Memory B cell (primary cell): ENCODE results near the gene ZNF652.
"Not testable (repeated sequence)": the region's sequence is repeated elsewhere in the genome, so short reads cannot be mapped to it uniquely, and the experiment has no call there.

ENCODE experiments used
- ATAC-seq: fragments of 150-1000 bp; cut with Tn5 transposase; 2 replicates; pipeline ENCODE4 v1.10.0; 2021; ENCODE audit warnings: low read depth, mild to moderate bottlenecking, moderate library complexity
- DNase-seq, 2 donors: peaks; one replicate each; pipeline ENCODE4 v3.0.0; 2022; ENCODE audit warnings: low spot score in 2 of 2
- H3K27ac Mint-ChIP-seq: one replicate; pipeline ENCODE4 v1.8.0; 2022; ENCODE audit warnings: mild to moderate bottlenecking, moderate library complexity, mixed read lengths
- H3K27me3 Mint-ChIP-seq: one replicate; pipeline ENCODE4 v1.8.0; 2022; ENCODE audit warnings: mixed read lengths
- H3K36me3 Mint-ChIP-seq: one replicate; pipeline ENCODE4 v1.8.0; 2022; ENCODE audit warnings: mild to moderate bottlenecking, mixed read lengths
- H3K4me1 Mint-ChIP-seq: one replicate; pipeline ENCODE4 v1.8.0; 2022; ENCODE audit warnings: mixed read lengths
- H3K4me3 Mint-ChIP-seq: one replicate; pipeline ENCODE4 v1.8.0; 2022; ENCODE audit warnings: mild to moderate bottlenecking, moderate library complexity, mixed read lengths
- H3K9me3 Mint-ChIP-seq: one replicate; pipeline ENCODE4 v1.8.0; 2022; ENCODE audit warnings: mixed read lengths

The ZNF652 gene

GRCh38 chr17:49267912-49268311, 94.1 kb downstream of the ZNF652 start:
- Mint-ChIP-seq H3K27ac (no peak overlapping the region), H3K4me3 (no peak overlapping the region), H3K36me3 (no peaks in the 10 kb centered on the region), H3K9me3 (no peaks in the 10 kb centered on the region), H3K4me1 (no peaks in the 10 kb centered on the region), H3K27me3 (peaks cover 10% of the 10 kb centered on the region)
- DNase-seq = no peak
- no peak for ATAC-seq

- H3K4me3 Mint-ChIP-seq = no peak overlapping the region
- H3K27me3 Mint-ChIP-seq = peaks cover 12% of the 10 kb centered on the region
- DNase-seq = no peak
- H3K4me1 Mint-ChIP-seq = no peaks in the 10 kb centered on the region
- no peak overlapping the region for H3K27ac Mint-ChIP-seq
- H3K36me3 Mint-ChIP-seq = no peaks in the 10 kb centered on the region
- no peak for ATAC-seq
- no peaks in the 10 kb centered on the region for H3K9me3 Mint-ChIP-seq
Measured at GRCh38 chr17:49266233-49266632, 95.8 kb downstream of the ZNF652 start.

- not testable (repeated sequence) for H3K4me3 Mint-ChIP-seq, H3K27ac Mint-ChIP-seq
Measured at GRCh38 chr17:49261540-49261939, 100.5 kb downstream of the ZNF652 start.

GRCh38 chr17:49260817-49261291, 101.2 kb downstream of the ZNF652 start:
- ATAC-seq = no peak
- Mint-ChIP-seq H3K27ac (no peak overlapping the region), H3K4me3 (peak overlapping the region; percentile 74), H3K36me3 (no peaks in the 10 kb centered on the region), H3K4me1 (peaks cover 6% of the 10 kb centered on the region), H3K27me3 (peaks cover 10% of the 10 kb centered on the region), H3K9me3 (no peaks in the 10 kb centered on the region)
- DNase-seq = no peak

More at GRCh38 chr17:49261540-49261939, 100.5 kb downstream of the ZNF652 start:
- H3K27me3 Mint-ChIP-seq, H3K36me3 Mint-ChIP-seq, ATAC-seq, H3K4me1 Mint-ChIP-seq, H3K9me3 Mint-ChIP-seq, DNase-seq: not testable (repeated sequence)

- DNase-seq = peak; percentile 48 to 60
- Mint-ChIP-seq H3K9me3 (no peaks in the 10 kb centered on the region), H3K27ac (no peak overlapping the region), H3K36me3 (no peaks in the 10 kb centered on the region), H3K4me3 (peak overlapping the region; percentile 85), H3K27me3 (peaks cover 10% of the 10 kb centered on the region), H3K4me1 (peaks cover 6% of the 10 kb centered on the region)
- peak; percentile 75 for ATAC-seq
Measured at GRCh38 chr17:49260011-49260816, 101.8 kb downstream of the ZNF652 start.

GRCh38 chr17:49259663-49260010, 102.4 kb downstream of the ZNF652 start:
- H3K9me3 Mint-ChIP-seq = no peaks in the 10 kb centered on the region
- H3K27ac Mint-ChIP-seq = no peak overlapping the region
- no peak for ATAC-seq
- peak in 1 of 2 donors; percentile 3 for DNase-seq
- H3K4me1 Mint-ChIP-seq = peaks cover 6% of the 10 kb centered on the region
- peak overlapping the region; percentile 85 for H3K4me3 Mint-ChIP-seq
- peaks cover 7% of the 10 kb centered on the region for H3K27me3 Mint-ChIP-seq
- no peaks in the 10 kb centered on the region for H3K36me3 Mint-ChIP-seq

- Mint-ChIP-seq H3K4me3 (no peak overlapping the region), H3K27ac (no peak overlapping the region), H3K36me3 (no peaks in the 10 kb centered on the region), H3K4me1 (peaks cover 6% of the 10 kb centered on the region), H3K9me3 (no peaks in the 10 kb centered on the region), H3K27me3 (peaks cover 5% of the 10 kb centered on the region)
- ATAC-seq = no peak
- DNase-seq = no peak
Measured at GRCh38 chr17:49258394-49258793, 103.7 kb downstream of the ZNF652 start.

GRCh38 chr17:49255125-49255524, 106.9 kb downstream of the ZNF652 start:
- Mint-ChIP-seq H3K4me3 (no peak overlapping the region), H3K27me3 (peaks cover 8% of the 10 kb centered on the region), H3K27ac (no peak overlapping the region), H3K9me3 (no peaks in the 10 kb centered on the region), H3K36me3 (no peaks in the 10 kb centered on the region), H3K4me1 (no peaks in the 10 kb centered on the region)
- no peak for DNase-seq
- no peak for ATAC-seq

GRCh38 chr17:49254066-49254465, 108.0 kb downstream of the ZNF652 start:
- Mint-ChIP-seq H3K4me3 (no peak overlapping the region), H3K27ac (no peak overlapping the region), H3K4me1 (peaks cover 2% of the 10 kb centered on the region), H3K36me3 (peaks cover 2% of the 10 kb centered on the region), H3K9me3 (no peaks in the 10 kb centered on the region), H3K27me3 (peaks cover 13% of the 10 kb centered on the region)
- no peak for ATAC-seq
- no peak for DNase-seq

- DNase-seq (no peak), ATAC-seq (no peak)
- no peak overlapping the region for H3K27ac Mint-ChIP-seq
- H3K9me3 Mint-ChIP-seq = no peaks in the 10 kb centered on the region
- peaks cover 18% of the 10 kb centered on the region for H3K27me3 Mint-ChIP-seq
- H3K4me3 Mint-ChIP-seq = no peak overlapping the region
- H3K36me3 Mint-ChIP-seq = peaks cover 3% of the 10 kb centered on the region
- H3K4me1 Mint-ChIP-seq = peaks cover 4% of the 10 kb centered on the region
Measured at GRCh38 chr17:49252148-49252695, 109.8 kb downstream of the ZNF652 start.

- no peak overlapping the region for H3K27ac Mint-ChIP-seq
- peaks cover 4% of the 10 kb centered on the region for H3K4me1 Mint-ChIP-seq
- ATAC-seq (no peak), DNase-seq (no peak)
- H3K36me3 Mint-ChIP-seq = peaks cover 4% of the 10 kb centered on the region
- H3K9me3 Mint-ChIP-seq = no peaks in the 10 kb centered on the region
- peaks cover 23% of the 10 kb centered on the region for H3K27me3 Mint-ChIP-seq
- H3K4me3 Mint-ChIP-seq = no peak overlapping the region
Measured at GRCh38 chr17:49249890-49250522, 112.0 kb downstream of the ZNF652 start.

GRCh38 chr17:49249292-49249794, 112.7 kb downstream of the ZNF652 start:
- no peaks in the 10 kb centered on the region for H3K9me3 Mint-ChIP-seq
- H3K36me3 Mint-ChIP-seq = peaks cover 4% of the 10 kb centered on the region
- peaks cover 26% of the 10 kb centered on the region for H3K27me3 Mint-ChIP-seq
- H3K4me3 Mint-ChIP-seq = no peak overlapping the region
- ATAC-seq (no peak), DNase-seq (no peak)
- peaks cover 4% of the 10 kb centered on the region for H3K4me1 Mint-ChIP-seq
- H3K27ac Mint-ChIP-seq = no peak overlapping the region

GRCh38 chr17:49247944-49248343, 114.1 kb downstream of the ZNF652 start:
- Mint-ChIP-seq H3K4me1 (peaks cover 4% of the 10 kb centered on the region), H3K27ac (no peak overlapping the region), H3K4me3 (no peak overlapping the region), H3K27me3 (peaks cover 25% of the 10 kb centered on the region), H3K9me3 (no peaks in the 10 kb centered on the region), H3K36me3 (peaks cover 4% of the 10 kb centered on the region)
- ATAC-seq (no peak), DNase-seq (no peak)

GRCh38 chr17:49244839-49245238, 117.2 kb downstream of the ZNF652 start:
- Mint-ChIP-seq H3K4me3 (no peak overlapping the region), H3K27ac (no peak overlapping the region), H3K4me1 (peaks cover 4% of the 10 kb centered on the region), H3K36me3 (peaks cover 4% of the 10 kb centered on the region), H3K9me3 (no peaks in the 10 kb centered on the region), H3K27me3 (peaks cover 20% of the 10 kb centered on the region)
- DNase-seq = no peak
- ATAC-seq = no peak
